CMK (cell line): ENCODE data around the gene EXOC3L4.
"Not testable (repeated sequence)": the region's sequence is repeated elsewhere in the genome, so short reads cannot be mapped to it uniquely, and the experiment has no call there.

Experiments used
- DNase-seq: peaks from one replicate; pipeline ENCODE4 v3.0.0-alpha.2; 2010; ENCODE audit warnings: low read depth

Gene EXOC3L4

DNA sequence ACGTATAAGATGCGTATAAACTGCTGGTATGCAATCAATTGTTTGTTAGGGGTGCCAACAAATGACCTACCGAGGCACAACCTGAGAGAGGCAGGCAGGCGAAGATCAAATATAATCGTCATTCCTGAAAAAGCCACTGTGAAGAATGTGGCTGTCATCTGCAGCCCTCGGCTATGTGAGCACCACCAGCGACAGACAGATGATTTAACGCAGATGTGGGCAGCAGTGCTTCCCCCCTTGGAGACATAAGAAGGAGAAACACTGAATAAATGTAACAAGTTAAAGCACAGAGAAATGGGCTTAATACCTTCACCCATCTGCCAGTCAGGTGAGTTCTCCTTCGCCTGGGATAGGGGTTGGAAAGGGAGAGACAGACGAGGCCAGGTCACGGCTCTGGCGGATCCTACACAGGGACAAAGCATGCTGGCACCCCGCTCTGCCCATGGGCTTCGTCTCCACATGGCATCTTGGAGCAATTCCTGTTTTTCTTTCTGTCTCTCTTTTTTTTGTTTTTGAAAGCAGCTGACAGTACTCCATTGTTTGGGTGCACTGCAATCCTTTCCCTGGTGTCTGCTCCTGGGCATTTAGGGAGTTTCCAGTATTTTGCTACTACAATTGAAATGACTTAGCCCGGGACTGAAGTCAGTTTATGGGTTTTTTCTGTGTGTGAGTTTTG, 56.9 kb downstream of the EXOC3L4 start:
- no peak for DNase-seq

DNA sequence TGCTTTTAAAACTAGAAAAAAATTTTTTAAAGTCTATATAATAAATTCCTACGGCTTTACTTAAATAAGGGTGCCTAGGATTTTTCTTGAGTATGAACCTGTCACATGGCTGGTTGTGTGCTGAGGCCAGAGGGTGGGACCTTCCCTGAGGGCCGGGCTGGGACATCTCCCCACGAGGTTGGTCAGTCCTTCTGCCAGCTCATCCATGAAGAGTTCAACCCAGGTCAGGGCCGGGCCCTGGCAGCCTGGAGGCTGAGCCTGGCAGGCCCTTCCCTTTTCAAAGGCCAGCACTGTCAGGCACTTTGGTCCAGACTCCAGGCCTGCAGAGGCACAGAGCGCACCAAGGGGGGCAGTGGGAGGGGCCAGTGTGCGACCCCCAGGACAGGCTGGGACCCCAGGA, 60.5 kb downstream of the EXOC3L4 start:
- no peak for DNase-seq

DNA sequence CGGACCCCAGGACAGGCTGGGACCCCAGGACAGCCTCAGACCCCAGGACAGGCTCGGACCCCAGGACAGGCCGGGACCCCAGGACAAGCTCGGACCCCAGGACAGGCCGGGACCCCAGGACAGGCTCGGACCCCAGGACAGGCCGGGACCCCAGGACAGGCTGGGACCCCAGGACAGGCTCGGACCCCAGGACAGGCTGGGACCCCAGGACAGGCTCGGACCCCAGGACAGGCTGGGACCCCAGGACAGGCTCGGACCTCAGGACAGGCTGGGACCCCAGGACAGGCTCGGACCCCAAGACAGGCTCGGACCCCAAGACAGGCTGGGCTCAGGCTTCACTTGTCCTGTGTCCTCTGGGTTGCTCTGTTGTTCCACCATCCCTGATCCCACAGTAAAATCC, 60.9 kb downstream of the EXOC3L4 start:
- DNase-seq = not testable (repeated sequence)

DNA sequence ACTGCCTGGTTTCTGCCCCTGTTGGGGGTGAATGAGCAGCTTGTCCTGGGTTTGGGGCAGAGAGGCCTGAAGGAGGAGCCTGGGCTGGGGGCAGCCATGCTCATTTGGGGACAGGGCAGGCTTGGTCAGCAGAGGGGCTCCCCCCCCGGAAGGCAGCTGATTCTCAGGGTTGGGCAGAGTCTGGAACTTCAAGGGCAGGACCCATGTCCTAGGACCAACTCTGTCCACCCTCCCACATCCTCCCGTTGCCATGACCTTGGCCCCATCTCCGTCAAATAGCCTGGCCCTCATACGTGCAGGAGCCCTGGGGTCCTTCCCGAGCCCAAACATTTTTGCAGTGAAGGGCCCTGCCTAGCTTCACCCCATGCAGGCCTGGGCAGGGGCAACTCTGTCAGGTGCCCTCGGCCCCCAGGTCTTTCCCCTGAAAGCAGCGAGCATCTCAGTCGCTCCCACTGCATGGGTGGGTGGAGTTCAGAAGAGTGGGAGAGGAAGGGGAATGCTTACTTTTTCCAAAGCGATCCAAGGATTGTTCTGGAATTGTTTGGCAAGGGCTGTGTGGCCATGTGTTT, 61.4 kb downstream of the EXOC3L4 start:
- no peak for DNase-seq

DNA sequence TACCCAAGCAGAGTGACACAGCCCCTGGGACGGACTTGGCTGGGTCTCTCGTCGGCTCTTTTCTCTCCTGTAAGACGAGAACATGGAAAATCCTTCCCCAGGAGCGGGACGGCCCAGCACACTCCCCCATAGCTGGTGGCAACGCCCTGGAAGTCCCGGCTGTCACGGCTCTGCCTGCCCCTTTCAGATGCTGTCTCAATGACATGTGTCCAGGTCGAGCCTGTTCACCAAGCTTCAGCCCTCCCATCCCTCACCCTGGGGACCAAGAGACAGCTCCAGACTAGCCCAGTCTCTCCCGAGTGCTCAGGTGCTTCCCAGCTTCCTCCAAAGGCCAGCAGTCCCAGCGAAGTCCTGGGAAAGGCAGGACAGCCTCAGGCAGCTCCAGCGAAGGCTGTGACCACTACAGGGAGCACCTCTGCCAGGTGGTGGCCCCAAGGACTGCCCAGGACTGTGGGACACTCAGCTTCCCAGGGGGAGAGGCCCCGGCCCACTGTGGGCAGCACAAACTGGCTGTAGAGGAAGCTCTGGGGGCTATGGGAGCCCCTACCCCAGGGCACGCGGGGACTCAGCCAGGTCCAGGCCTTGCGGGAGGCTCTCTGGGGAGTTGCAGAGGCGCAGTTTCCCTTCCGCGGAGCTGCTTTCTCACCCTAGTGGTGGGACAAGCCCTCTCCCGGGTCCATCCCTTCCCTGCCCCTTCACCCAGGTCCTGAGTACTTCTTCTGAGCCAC, 62.3 kb downstream of the EXOC3L4 start:
- DNase-seq = no peak

DNA sequence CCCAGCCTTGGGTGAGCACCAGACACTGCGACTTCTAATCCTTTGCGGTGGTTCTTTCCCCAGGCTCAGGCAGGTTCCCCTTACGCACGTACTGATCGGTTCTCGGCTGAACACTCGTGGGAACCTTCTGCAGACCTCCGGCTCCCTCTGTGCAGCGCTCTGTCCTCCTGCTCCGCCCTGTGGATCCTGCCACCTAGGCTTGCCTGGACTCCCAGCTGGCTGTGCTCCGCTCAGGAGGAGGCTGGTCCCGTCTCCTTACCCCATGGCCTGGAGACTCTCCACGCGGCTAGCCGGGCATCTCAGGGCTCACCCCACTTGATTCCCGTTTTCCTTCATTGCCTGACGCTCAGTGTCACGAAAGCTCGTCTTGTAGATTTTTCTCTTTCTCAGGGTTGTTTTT, 63.4 kb downstream of the EXOC3L4 start:
- DNase-seq = no peak

DNA sequence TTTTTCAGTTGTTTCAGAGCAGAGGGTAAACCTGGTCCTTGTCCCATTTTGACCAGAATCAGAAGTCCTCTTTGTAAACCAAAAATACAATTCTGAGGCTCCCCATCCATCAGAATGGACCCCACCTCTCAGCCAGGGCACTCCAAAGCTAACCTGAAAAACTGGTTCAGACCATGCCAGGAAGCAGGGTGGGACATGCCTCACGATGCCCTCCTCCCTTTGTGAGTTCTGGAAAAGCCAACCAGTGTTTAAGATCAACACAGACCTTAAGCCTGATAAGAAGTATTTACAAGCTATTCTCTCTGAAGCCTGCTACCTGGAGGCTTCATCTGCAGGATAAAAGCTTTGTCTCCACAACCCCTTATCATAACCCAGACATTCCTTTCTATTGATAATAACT, 64.2 kb downstream of the EXOC3L4 start:
- DNase-seq = no peak
